HuH-7 (cell line): ENCODE results near the gene MAL.

Experiments
- DNase-seq: peaks from one replicate; pipeline ENCODE4 v3.0.0; 2011; ENCODE audit warnings: low spot score

Gene MAL

DNA sequence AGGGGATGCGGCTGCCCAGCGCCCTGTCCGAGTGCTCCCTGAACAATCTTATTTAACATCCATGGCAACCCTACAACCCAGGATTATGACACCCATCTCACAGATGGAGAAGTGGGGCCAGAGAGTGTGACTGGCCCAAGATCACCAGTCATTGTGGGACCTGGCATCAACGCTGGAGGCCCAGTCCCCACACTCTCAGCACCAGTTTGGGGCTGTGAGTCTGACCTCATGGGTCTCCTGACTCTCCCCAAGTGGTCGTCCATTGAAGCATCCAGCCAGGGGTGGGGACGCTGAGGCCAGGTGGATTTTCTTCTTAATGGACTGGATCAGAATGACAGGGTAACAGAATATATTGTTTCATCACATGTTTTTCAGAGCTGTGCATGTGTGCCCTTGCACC is 24.5 kb downstream of the MAL start:
- DNase-seq: no peak

DNA sequence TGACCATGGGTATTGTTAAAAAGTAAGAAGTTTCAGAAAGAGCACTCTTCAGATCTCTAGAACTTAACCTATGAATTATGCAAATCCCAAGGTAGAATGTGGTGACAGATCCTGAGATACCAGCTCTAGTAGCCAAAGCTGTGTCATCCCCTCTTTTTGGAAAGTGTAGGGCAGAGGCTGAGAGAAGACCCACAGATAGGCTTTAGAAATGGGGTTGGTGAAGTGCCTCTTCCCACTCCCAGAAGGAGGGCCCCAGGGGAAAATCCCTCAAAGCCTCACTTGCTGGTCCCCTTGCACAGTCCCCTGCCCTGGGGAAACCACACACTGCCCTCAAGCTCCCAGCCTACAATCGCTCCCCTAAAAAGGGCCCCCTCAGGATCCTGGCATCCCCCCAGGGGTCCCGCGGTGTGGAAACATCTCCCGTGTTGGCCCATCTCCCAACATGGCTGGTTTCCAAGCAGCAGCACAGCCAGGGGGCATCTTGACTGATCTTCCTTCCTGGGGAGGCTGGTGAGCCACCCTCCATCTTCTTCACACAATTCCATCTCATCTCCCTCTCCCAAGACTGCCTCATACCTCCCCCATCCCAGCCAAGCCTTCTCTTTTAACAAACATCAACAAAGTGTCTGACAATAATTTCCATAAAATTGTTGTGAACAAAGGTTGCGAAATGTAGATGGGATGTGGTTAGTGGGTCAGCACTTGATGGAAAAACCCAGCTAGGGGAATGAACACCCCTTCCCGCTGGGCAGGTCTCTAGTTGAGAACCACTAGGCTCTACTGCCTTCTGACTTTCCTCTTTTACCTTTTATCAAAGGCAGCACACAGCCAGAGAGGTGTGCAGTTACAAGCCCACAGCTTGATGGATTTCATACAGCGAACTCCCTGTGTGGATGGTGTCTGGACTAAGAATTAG is 25.1 kb downstream of the MAL start:
- DNase-seq: no peak

DNA sequence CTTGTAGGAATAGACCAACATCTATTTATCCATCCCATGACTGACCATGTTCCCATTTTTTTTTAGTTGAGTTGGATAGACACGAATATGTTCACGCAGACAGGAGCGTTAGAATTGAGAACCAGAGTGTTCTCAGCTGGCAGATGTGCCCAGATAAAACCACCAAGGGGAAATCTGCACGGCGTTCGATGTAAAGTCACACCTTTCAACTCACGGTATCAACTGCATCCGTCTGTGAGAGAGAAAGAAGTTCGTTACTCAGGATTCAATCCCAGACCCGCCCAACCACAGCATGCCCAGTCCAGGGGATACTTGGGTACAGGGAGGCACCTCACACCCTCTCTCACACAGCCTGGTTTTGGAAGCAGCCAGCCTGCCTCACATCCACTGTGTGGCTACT is 26.1 kb downstream of the MAL start:
- DNase-seq: no peak

DNA sequence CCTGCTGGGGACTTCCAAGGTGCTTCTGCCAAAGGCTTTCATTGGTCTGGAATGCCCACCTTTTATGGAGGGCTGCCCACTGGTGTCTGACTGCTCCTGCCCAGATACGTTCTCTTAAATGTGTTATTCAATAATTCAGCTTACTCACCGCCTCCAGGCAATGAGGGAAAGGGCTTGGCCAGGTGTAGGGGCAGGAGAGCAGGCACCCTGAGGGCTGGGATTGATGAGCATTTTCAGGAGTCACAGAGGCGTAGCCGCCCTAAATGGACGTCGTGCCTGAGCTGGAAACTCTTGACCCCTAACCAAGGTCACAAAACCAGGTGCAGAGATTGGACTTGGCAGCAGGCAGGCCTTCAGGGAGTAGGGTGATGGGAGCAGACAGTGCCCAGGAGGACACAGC is 26.8 kb downstream of the MAL start:
- no peak for DNase-seq

DNA sequence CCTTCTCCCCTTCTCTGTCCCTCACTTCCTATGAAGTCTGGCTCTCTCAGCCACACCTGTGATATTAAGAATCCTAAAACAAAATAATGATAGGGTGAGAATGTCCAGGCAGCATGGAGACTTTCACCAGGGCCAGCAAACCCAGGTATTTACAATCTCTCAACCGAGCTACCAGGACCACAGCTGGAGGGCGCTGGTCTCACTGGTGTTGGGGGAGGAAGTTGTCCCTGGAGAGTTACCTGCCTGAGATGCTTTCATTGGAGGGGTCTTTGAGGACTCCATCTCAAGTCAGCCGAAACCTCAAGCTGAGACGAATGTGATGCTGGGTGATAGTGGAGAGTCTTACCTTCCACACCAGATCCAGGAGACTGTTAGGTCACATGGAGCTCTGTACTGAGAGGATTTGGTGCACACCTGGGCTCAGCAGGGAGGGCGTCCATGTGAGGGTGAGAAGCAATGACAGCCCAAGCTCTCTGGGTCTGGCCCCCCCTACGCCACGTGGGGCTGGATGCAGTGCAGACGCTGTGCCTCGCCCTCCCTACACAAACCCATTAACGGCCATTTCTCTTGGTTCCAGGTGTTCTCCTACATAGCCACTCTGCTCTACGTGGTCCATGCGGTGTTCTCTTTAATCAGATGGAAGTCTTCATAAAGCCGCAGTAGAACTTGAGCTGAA is 27.4 kb downstream of the MAL start:
- no peak for DNase-seq

DNA sequence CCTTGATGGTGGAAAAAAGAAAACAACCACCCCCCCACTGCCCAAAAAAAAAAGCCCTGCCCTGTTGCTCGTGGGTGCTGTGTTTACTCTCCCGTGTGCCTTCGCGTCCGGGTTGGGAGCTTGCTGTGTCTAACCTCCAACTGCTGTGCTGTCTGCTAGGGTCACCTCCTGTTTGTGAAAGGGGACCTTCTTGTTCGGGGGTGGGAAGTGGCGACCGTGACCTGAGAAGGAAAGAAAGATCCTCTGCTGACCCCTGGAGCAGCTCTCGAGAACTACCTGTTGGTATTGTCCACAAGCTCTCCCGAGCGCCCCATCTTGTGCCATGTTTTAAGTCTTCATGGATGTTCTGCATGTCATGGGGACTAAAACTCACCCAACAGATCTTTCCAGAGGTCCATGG is 28.0 kb downstream of the MAL start:
- no peak for DNase-seq

DNA sequence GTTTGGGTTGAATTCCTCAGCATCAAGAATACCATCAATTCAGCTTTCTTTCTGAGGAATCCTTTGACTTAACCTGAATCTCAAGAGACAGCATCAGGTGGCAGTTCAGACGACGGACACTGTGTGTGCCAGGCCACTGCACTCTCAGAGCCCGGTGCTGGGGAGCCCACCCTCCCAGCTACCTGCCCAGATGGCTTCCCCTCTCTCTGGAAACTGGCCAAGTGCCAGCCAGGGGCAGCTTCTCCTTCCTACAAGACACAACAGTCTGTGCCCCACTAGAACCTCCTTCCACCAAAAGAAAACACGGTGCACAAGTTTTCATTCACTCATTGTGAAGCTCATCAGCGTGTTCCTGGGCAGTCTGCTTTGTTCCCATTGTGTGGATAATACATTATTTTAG is 28.5 kb downstream of the MAL start:
- DNase-seq: no peak

DNA sequence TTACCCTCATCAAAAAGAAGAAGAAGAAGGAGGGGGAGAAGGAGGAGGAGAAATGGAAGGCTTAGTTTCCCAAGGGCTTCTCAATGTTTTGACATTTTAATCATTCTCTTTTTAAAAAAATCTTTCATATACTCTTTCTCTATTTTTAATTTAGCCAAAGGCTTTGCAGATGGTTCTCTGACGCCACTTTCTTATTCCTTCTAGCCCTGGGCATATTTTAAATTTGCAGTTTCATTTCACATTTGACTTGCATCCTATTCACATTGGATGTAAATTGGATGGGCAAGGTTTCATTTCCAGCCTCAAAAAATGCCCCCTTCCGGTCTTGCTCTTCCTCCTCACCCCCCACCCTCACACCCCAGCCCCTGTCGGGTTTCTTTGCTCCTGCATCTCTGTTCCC is 29.8 kb downstream of the MAL start:
- DNase-seq: no peak

DNA sequence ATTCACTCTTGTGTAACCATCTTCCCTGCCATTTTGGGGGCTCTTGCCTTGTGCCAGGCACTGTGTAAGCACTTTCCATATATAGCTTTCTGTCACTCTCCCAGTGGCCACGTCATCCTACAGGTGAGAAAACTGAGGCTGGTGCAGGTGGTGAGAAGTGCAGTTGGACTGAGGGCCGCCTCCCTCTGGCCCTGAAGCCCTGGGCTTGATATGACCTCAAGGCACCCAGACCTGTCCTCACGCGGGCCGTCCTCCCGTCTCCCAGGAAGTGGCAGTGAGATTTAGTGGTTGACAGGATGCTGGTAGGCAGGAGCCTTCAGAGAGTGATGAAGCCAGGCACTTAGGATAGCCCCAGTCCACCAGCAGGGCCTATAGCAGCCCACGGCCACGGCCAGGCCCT is 30.5 kb downstream of the MAL start:
- DNase-seq: no peak

DNA sequence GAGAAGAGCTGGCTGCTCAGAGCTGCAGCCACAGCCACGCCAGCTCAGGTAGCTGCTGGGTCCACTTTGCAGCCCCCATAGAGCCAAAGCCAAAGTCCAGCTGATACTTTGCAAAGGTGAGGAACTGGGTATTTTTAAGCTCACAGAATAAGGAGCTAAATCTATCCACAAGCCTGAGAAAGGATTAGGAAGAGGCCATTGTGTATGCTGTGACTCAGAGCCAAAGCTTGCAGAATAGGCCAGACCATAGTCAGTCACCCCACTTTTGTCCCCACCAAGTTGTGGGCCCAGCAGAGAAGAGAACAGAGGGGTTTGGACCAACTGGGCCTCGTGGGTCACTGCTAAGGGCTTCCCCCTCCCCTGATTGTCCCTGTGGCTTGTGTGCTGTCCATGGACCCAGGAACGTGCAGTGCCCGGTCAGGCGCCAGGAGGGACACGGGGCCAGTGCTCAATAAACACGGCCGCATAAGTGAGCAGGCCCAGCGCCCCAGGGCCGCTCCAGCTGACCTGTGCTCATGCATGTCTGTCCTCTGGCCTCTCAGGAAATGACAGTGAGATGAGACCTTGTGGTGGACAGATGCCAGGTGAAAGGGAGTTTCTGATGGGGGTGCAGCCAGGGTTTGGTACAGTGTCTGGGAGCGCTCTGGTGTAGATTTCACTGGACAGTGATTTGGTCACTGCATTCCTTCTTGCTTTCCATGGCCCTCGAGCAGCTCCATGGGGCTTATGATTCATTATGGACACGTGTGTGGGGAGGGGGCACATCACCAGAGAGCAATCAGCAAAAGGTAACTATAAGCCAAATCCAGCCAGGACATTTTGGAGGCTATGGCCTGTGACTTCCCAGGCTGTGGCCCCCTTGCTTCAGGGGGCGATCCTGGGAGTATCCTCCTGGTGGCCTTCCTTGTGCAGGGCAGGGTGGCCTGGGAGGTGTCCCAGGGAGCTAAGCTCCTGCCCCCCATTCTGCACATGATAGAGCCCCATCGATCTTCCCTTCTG is 31.3 kb downstream of the MAL start:
- DNase-seq: no peak

DNA sequence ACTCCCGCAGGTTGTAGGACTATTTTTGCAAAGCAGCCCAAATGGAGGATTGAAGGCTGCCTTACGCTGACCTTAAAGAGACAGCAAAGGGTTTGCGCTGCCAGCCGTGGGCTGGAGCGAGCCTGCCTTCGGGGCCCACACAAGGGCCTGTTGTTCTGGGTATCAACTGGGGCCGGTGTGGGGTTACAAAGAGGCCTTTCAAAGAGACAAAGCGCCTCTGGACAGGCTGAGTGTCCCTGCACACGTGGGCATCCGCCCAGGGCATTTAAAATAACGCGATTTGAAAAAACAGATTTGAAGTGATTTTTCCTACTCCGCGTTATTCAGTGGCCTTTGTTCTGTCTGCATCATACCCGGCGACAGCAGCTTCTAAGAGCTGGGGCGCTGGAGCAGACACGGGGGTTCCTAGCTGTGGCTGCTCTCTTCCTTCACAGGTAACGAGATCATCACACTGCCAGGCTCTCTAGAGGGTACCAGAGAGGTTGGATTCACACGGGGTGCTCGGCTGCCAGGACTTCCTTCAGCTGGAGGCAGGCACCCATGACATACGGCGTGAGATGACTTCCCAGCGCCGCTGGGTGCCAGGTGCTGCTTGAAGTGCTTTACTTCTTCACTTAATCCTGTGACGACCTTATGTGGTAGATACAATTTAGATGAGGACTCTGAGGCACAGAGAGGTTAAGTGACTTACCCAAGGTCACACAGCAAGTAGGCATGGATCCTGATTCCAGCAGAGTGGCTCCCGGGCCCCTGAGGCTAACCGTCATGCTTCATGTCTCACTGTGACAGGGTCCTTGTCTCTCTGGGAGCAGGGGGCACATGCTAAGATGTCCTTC is 32.2 kb downstream of the MAL start:
- no peak for DNase-seq

DNA sequence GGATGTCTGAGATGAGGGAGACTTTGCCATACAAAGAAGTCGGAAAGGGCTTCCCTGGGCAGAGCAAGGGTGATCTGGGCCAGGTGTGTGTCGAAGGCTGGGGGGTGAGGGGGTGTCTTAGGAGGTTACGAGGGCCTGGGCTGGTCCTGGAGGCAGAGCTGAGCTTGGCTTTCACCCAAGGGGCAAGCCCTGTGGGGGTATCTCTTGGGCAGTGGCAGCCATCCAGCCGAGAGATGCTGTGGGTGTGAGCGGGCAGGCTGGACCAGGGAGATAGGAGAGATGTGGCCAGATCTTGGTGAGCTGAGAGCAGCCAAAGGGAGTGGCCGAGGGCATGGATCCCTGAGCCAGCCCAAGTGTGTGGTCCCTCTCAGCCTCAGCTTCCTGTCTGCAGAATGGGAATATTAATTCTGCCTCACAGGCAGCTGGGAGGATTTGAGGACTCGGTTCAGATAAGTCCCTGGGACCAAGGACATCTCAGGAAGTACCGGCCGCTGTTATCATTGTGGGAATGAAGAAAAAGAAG is 33.0 kb downstream of the MAL start:
- DNase-seq: no peak

DNA sequence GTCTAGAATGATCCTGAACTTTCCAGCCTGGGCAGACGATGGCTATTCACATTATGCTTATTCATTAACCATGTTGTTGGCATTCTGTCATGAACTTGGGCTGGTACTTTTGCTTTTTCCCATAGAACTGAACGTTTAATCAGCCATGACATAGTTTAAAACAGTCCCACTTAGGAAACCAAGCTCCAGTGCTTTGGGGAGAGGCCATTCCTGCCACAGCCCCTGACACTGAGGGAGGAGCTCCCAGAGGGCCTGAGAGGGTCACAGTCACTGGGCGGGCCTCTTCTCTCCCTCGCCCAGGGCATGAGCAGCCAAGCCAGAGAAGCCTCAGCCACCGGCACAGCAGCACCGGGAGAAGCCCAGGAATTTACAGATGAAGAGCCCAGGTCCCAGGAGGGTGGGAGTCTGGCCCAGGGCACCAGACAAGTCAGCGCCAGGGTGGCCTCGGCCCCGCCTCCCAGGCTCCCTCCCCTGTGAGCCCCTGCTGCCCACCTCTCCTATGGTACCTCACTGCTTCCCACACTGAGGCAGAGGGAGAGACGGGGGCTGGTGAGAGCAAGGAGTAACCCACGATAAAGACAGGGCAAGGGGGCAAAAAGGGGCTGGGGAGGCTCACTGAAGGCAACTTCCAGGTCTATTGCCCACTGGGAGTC is 33.6 kb downstream of the MAL start:
- DNase-seq: no peak

DNA sequence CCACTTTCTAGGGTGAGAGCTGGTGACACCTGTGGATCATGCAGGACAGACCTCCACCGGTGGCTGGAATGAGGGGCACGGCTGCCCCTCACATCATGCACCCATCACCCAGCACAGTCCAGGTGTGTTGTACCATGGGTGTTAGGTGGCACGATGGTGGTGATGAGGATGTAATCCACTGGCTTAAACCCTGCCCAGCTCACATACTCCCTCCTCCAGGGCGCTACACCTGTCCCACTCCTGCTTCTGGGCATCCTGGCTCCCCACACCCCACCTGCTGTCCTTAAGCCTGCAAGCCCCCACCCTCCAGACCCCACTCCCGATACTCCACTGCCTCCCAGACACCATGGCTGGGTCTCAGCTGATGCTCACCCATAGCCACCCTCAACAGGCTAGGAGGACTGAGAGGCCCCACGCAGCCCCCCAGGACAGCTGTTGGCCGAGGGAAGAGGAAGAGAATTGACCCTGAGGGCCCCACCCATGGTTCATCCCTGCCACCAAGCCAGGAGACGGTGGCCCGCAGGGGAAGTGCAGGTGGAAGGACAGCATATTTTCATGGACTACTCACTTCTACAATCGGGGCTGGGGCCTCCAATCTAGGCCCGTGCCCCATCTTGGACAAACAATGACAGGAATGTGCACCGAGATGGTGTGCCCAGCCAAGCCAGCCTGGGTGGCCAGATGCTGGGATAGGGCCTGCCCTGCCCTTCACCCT is 34.3 kb downstream of the MAL start:
- no peak for DNase-seq

DNA sequence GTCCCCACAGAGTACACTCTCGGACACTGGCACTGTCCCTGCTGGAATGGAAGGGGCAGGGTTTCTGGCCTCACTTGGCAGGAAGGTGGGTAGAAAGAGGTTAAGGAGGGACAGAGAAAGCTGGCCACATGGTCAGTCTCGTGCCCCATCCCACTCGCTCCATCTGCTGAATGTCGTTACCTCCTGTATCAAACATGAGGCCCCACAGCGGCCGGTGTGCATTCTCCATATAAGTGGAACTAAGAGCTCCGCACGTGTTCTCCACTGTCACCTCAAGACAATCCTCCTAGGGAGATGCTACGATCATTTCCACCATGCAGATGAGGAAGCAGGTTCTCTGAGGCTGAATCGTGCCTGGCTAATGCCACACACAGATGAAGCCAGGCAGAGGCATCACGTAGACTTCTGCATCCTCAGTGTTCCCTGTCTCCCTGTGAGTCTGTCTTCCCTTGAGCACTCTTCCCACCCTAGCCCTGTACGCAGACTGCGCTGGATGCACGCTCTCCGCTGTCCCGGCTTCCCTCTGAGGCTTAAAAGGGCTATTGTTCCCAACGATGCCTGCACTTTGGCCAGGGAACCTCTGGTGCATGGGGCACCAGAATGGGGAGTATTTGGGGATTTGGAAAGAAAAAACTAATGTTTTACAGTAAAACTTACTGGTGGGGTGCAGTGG is 35.1 kb downstream of the MAL start:
- DNase-seq: no peak

DNA sequence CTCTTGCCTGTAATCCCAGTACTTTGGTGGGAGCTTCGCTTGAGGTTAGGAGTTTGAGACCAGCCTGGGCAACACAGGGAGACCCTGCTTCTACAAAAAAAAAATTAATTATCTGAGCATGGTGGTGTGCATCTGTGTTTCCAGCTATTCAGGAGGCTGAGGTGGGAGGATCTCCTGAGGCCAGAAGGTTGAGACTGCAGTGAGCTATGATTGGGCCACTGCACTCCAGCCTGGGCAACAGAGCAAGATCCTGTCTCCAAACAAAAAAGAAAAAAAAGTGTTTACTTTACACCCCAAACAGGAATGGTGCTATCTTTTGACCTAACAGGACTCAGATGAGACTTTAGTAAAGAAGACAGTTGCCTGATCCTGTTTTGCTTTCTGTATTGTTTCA is 35.6 kb downstream of the MAL start:
- DNase-seq: no peak

DNA sequence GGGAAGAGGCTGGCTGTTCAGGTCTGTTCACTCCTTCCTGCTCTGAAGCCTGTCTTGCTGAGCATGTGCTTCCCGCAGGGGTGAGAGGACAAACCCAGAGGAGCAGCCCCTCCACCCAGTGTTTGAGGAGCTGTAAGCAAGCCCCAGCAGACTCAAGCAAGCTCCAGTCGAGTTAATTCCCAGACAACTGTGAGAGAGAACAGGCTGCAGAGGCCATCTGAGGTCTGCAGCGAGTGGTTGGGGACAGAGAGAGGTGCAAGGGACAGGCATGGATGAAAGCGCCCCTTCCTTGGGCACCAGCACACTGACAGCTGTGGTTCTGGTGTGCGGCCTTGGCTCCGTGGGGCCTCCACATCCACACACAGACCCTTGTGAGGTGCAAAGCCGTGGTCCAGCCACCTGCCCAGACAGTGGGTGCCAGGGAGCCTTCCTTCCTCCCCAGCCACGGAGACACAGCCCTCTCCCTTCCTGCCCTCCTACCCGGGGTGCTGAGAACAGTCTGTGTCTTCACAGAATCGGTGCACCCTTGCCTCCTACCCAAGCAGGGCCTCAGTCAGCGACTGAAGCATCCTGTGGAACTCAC is 36.2 kb downstream of the MAL start:
- no peak for DNase-seq

DNA sequence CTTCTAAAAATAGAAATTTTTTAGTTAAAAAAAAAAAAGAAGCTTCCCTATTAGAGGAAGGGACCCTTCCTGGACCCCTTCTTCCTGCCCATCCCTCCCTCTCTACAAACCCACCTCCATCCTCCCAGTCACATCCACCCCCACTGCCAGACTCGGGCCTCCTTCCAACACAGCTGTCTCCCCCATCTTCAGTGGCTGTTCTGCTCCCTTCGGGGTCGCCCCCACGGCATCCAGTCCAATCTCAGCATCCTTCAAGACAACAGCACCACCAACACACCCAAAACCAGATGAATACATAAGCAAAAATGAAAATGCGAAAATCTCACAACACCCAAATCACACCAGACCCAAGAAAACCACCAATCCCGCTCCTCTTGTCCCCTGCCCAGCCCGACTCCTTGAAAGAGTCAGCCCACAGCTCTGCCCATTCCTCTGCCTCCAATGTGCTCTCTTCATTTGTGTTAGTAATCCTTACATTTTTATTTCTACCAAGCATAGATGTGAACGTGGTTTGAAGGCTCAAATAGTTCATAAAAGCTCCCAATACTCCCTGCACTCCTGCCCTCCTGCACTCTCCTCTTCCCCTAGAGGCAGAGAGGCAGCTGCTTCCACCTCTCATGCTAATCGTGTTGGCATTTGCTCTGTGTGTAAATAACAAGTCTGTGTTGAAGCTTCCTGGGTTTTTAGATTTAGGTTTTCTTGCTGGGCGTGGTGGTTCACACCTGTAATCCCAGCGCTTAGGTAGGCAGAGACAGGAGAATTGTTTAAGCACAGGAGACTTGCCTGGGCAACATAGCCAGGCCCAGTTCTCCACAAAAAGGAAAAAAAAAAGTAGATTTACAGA is 37.0 kb downstream of the MAL start:
- no peak for DNase-seq
